Stromal cell of bone marrow (primary cell): ENCODE measurements around the gene STPG2.
"Not testable (repeated sequence)": the region's sequence is repeated elsewhere in the genome, so short reads cannot be mapped to it uniquely, and the experiment has no call there.

Source experiments
- DNase-seq: peaks from one replicate; pipeline ENCODE4 v3.0.0-alpha.2; 2012; ENCODE audit warnings: low read depth

Gene STPG2

DNA sequence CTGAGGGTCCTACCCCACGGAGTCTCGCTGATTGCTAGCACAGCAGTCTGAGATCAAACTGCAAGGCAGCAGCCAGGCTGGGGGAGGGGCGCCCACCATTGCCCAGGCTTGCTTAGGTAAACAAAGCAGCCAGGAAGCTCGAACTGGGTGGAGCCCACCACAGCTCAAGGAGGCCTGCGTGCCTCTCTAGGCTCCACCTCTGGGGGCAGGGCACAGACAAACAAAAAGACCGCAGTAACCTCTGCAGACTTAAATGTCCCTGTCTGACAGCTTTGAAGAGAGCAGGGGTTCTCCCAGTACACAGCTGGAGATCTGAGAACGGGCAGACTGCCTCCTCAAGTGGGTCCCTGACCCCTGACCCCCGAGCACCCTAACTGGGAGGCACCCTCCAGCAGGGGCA, 509.4 kb downstream of the STPG2 start:
- DNase-seq = not testable (repeated sequence)

DNA sequence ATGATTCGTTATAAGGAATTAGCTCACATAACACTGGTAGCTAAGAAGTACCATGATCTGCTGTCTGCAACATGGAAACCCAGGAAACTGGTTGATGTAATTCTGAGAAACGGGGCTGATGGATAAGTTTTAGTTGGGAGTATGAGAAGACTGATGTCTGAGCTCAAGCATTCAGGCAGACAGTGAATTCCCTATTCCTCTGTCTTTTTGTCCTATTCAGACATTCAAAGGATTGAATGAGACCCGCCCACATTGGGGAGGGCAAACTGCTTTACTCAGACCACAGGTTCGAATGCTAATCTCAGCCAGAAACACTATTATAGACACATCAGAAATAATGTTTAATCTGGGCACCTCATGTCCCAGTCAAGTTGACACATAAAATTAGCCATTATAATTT, 515.5 kb downstream of the STPG2 start:
- DNase-seq = no peak

DNA sequence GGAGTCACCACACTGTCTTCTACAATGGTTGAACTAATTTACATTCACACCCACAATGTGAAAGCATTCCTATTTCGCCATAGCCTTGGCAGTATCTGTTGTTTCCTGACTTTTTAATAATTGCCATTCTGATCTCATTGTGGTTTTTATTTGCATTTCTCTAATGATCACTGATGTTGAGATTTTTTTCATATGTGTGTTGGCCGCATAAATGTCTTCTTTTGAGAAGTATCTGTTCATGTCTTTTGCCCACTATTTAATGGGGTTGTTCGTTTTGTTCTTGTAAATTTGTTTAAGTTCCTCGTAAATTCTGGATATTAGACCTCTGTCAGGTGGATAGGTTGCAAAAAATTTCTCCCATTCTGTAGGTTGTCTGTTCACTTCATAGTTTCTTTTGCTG, 519.1 kb downstream of the STPG2 start:
- no peak for DNase-seq

- no peak for DNase-seq
Measured at GRCh38 chr4:97605932-97606331, 537.3 kb downstream of the STPG2 start.

DNA sequence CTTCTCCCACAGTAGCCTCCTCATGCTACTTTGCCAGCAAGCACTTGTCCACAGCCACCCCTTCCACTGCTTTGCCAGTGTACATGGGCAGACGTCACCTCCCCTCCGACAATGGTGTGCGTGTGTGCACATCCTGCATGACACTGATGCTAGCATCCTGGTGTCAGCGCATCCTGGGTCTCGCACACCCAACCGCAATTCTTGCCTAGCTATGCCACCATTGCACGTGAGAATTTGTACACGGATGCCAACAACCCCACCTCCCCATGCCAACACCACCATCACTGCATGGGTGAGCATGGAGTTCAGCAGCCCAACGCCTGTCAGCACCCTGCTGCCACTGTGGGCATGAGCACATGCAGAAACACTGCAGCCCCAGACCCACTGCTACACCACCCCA, 550.0 kb downstream of the STPG2 start:
- DNase-seq = no peak

GRCh38 chr4:97590266-97590665, 553.0 kb downstream of the STPG2 start:
- no peak for DNase-seq

GRCh38 chr4:97589481-97590196, 553.6 kb downstream of the STPG2 start:
- DNase-seq = no peak

DNA sequence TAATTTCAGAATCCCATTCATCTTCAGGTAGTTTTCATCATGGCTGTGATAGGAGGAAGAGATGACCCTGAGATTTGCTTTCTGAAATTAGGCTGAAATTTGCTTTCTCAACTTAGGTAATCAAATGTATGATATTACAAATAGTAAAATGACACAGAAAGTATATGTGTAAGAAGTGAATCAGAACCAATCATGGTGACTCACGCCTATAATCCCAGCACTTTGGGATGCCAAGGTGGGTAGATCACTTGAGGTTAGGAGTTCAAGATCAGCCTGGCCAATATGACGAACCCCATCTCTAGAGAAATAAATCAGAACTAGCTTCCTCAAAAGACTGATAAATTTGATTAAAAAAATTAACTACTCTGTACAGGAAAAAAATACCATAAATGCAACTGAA, 555.4 kb downstream of the STPG2 start:
- no peak for DNase-seq

DNA sequence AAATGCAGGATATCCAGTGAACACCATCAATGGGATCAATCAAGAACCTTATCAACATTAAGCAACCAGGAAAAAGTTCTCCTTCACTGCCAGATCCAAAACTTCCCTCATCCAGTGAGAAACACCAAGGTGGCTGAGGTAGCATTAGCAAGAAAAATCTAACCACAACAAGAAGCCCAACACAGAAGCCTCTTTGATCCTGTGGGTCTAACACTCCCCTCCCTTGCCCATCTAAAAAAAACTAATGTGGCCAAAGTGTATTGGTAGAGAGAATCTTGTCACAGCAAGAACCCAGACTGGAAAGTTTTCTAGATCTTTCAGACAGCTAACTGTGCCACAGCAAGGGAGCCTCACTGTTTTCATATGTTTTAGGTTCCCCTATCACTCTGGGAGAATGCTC, 558.0 kb downstream of the STPG2 start:
- no peak for DNase-seq

DNA sequence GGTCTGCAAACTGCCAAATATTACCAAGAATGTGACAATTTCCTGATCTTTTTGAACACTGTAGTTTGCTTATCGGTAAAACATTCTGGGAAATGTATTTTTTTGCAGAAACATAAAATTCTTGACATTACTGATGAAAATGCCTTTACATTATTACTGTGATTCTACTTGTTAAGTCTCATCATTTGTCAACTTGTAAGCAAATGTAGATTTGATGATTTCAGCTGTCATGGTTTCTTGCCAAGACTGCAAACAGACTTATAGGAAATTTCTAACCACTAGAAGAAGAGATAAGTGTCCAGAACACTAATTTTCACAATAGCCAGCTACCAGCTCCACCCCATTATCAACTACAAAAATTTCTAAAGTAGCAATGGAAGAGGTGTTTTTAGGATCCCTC, 560.4 kb downstream of the STPG2 start:
- DNase-seq = no peak

DNA sequence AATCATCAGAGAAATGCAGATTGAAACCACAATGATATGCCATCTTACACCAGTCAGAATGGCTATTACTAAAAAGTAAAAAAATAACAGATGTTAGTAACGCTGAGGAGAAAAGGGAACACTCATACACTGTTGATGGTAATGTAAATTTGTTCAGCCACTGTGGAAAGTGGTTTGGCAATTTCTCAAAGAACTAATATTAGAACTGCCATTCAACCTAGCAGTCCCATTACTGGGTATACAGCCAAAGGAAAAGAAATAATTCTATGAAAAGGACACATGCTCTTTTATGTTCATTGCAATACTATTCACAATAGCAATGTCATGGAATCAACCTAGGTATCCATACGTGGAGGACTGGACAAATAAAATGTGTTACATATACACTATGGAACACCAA, 566.3 kb downstream of the STPG2 start:
- no peak for DNase-seq

- DNase-seq = no peak
Measured at GRCh38 chr4:97560009-97560408, 583.3 kb downstream of the STPG2 start.

GRCh38 chr4:97558204-97558778, 585.0 kb downstream of the STPG2 start:
- no peak for DNase-seq

- DNase-seq = not testable (repeated sequence)
Measured at GRCh38 chr4:97550637-97551036, 592.6 kb downstream of the STPG2 start.

- no peak for DNase-seq
Measured at GRCh38 chr4:97548943-97549583, 594.2 kb downstream of the STPG2 start.

DNA sequence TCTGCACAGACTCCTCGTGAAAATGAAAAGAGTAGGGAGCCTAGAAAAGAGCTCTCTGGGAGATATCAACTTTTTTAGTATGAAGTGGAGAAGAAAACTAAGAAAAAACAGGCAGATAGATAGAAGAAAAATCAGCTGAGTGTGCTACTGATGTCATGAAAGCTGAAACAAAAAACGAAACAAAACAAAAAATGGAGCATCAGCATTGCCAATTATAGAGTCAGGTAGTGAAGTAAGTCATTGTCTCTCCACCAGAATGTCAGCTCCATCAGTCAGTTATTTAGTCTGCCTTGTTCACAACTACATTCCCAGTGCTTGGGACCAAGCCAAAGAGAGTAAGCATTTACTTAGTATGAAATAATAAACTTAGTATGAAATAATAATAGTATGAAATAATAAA, 595.1 kb downstream of the STPG2 start:
- DNase-seq = no peak

DNA sequence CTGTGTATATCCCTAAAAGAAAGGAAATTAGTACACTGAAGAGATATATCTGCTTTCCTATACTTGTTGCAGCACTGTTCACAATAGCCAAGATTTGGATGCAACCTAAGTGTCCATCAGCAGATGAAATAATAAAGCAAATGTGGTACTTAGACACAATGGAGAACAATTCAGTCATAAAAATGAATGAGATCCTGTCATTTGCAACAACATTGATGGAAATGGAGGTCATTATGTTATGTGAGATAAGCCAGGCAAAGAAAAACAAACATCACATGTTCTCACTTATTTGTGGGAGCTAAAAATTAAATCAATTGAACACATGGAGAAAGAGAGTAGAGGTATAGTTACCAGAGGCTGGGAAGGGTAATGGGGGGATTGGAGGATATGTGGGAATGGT, 611.9 kb downstream of the STPG2 start:
- no peak for DNase-seq

- DNase-seq = no peak
Measured at GRCh38 chr4:97530676-97531075, 612.6 kb downstream of the STPG2 start.

GRCh38 chr4:97525236-97525635, 618.0 kb downstream of the STPG2 start:
- DNase-seq = no peak

- no peak for DNase-seq
Measured at GRCh38 chr4:97517939-97518338, 625.3 kb downstream of the STPG2 start.

DNA sequence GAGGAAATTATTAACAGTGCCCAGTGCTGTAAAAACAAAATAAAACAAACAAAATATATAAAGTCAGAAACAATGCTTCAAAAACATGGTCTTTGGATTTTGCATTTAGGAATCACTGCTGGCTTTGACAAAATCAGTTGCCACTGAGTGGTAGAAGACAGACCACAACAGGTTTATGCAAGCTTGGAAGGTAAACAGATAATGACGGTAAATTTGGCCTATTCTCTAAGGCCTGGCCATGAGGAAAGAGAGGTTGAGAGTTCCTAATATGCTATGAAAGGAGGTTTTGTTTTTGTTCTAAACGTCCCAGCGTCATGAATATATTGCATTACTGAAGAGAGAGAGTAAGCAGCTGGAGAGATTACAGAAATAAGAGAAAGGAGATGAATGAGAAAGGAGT, 629.4 kb downstream of the STPG2 start:
- DNase-seq = no peak
